Measurements from ENCODE around the gene LGALS7.

LGALS7 gene

GRCh38 chr19:38733493-38734175, 39.7 kb downstream of the LGALS7 start:
- ChIA-PET POLR2A (interaction anchor here (0.6 kb wide), 1 partner anchor 356 kb away, joined by 3 read pairs; no protein-coding TSS in a partner anchor), CTCF (interaction anchor here (0.8 to 3.3 kb wide), 8 partner anchors 10 to 219 kb away, joined by 3 to 17 read pairs (median 4); partner anchors contain the start of genes MRPS12 and SARS2)
- DNase-seq (ENCODE audit: extremely low spot score), result no peak
- no peak for TF ChIP-seq CTCF (IDR thresholded peaks at IDR 0.05; ENCODE audit: control extremely low read depth, extremely low read depth, low read depth, missing control alignments)

DNA sequence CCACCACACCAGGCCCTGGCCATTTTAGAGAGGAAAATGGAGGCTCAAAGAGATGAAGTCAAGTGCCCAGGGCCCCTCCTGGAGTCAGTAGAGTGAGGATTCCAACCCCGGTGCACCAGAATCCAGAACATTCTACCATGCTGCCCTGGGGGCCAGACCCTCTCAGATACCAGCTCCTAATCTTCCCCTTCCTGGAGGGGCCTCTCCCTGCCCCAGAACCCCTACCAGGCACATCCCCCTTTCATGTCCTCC, 40.1 kb downstream of the LGALS7 start:
- CTCF ChIA-PET, result interaction anchor here (1.0 to 3.3 kb wide), 4 partner anchors 9 to 219 kb away, joined by 3 to 17 read pairs (median 4); partner anchors contain the start of genes MRPS12 and SARS2
- no peak for DNase-seq (ENCODE audit: extremely low spot score)
- POLR2A ChIA-PET, result no interaction called here
- no peak for TF ChIP-seq CTCF (IDR thresholded peaks at IDR 0.05; ENCODE audit: control extremely low read depth, extremely low read depth, low read depth, missing control alignments)

DNA sequence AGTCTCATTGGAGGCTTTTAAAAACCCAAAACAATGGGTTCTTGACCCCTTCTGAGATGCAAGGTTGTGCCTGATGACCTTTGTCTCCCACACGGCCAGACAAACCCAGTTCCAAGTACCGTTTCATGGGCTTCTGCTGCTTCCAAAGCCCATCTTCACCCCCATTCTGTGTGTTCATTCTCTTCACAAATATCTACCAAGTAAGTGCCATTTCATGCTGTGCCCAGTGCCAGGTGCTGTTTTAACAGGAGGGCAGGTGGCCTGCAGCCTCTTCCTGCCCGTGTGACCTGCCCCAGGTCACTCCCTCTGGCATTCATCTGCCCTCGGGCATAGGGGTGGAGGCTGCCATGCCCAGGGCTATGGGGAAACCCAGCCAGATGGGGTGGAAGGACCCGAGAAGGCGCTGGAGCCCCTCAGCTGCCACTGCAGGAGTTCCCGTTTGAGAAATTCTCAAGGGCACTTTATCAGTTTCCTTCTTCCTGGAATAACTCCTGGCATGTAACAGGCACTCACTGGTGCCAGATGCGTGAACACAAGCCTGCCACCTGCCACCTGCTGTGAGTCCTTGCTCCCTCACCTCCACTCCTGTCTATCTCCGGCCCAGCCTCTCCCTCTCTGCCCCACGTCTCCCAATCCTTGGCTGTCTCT, 41.5 kb downstream of the LGALS7 start:
- no peak for DNase-seq (ENCODE audit: extremely low spot score)
- CTCF ChIA-PET, result interaction anchor here (1.0 kb wide), 1 partner anchor 17 kb away, joined by 3 read pairs; no protein-coding TSS in a partner anchor
- no peak for TF ChIP-seq CTCF (IDR thresholded peaks at IDR 0.05; ENCODE audit: control extremely low read depth, extremely low read depth, low read depth, missing control alignments)
- POLR2A ChIA-PET, result interaction anchor here (0.6 kb wide), 1 partner anchor 41 kb away, joined by 3 read pairs; no protein-coding TSS in a partner anchor

DNA sequence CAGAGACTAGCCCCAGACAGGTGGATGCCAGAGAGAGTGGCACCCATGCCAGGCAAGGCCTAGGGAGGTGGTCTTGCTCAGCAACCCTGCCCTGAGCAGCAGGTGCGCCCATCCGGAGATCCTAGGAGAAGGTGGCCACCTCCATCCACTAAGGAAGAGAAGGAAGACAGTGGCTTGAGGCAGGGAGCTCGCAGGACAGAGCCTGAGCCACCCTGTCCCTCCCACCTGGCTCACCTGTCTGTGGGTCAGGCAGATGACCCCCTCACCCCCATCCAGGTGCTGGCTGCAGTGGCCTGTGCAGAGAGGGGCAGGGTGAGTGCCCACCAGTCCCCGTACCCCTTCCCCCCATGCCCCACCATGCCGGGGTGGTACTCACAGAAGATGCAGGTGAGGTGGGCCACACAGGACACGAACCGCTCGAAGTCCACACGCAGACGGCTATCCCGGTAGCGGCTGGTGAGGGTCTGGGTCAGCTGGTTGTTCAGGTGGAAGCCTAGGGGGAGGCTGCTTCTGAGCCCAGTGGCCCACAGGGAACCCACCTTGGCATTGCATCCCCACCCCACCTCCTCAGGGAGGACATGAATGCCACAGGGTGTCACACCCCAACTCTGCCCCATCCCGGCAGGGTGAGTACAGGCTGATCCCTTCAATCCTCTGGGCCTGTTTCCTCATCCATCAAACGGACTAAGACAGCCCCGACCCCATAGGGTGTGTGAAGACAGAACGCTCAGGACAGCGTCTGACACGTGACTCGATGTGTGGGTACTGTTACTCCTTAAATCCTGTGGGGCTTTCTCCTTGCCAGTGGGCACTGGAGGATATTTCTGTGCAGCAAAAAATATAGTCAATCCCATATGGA, 42.4 kb downstream of the LGALS7 start:
- POLR2A ChIA-PET, result interaction anchor here (0.6 kb wide), 1 partner anchor 40 kb away, joined by 3 read pairs; no protein-coding TSS in a partner anchor
- TF ChIP-seq CTCF (IDR thresholded peaks at IDR 0.05; ENCODE audit: control extremely low read depth, extremely low read depth, low read depth, missing control alignments), result no peak
- DNase-seq (ENCODE audit: extremely low spot score), result no peak
- CTCF ChIA-PET, result interaction anchor here (1.0 to 1.6 kb wide), 2 partner anchors 18 to 100 kb away, joined by 3 to 4 read pairs; partner anchors contain the start of gene ECH1

GRCh38 chr19:38730470-38730730, 42.9 kb downstream of the LGALS7 start:
- ChIA-PET POLR2A (no interaction called here), CTCF (interaction anchor here (0.7 to 1.6 kb wide), 4 partner anchors 101 to 206 kb away, joined by 3 to 4 read pairs (median 4); partner anchors contain the start of genes ECH1, MRPS12 and SARS2)
- DNase-seq (ENCODE audit: extremely low spot score), result no peak
- TF ChIP-seq CTCF (IDR thresholded peaks at IDR 0.05; ENCODE audit: control extremely low read depth, extremely low read depth, low read depth, missing control alignments), result no peak
